ENCODE results near the gene SLC22A4.

SLC22A4 gene

DNA sequence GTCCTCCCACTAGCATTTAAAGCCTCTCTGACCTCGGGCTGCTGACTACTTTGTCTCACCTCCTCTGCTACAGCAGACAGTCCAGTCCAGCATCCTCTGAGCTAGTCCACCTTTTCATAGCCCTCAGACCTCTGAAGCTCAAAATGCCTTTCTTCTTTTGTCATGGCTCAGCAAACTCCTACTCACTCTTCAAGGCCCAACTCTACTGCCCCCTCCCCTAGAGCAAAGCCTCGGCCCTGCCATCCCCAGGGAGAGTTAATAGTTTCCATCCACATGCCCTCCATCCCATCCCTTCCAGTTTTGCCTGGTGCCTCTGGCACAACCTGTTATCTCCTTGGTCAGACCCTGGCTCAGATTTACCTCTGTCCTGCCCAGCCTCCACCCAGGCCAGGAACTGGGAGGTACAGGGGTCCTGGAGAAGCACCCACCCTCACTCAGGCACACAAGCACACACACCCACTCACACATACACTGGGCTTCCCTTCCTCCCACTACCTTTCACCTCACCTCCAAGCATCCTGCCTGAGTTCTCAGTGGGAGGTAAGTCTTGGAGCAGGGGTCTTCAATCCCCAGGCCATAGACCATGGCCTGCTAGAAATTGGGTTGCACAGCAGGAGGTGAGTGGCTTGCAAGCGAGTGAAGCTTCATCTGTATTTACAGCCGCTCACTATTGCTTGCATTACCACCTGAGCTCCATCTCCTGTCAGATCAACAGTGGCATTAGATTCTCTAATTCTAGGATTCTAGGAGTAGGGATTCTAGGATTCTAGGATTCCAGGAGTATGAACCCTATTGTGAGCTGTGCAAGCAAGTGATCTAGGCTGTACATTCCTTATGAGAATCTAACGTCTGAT is 18.6 kb upstream of the SLC22A4 start:
- DNase-seq = no peak

DNA sequence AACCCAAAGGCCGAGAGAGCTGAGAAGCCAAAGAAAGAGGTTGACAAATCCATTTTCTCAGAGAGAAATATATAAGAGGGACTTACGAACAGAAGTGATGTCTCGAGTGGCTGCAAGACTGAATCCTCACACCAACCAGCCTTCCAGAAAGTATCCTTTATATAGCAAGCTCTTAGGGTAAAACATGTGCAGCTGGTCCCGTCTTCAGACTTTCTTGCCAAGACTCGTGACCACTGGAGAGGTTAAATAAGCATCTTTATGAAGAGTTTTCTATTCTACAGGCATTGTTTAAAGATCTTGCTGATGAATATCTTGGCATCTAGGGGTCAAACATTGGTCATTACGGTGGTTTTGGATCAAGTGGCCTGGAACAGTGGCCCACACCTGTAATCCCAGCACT is 16.9 kb upstream of the SLC22A4 start:
- DNase-seq = no peak

DNA sequence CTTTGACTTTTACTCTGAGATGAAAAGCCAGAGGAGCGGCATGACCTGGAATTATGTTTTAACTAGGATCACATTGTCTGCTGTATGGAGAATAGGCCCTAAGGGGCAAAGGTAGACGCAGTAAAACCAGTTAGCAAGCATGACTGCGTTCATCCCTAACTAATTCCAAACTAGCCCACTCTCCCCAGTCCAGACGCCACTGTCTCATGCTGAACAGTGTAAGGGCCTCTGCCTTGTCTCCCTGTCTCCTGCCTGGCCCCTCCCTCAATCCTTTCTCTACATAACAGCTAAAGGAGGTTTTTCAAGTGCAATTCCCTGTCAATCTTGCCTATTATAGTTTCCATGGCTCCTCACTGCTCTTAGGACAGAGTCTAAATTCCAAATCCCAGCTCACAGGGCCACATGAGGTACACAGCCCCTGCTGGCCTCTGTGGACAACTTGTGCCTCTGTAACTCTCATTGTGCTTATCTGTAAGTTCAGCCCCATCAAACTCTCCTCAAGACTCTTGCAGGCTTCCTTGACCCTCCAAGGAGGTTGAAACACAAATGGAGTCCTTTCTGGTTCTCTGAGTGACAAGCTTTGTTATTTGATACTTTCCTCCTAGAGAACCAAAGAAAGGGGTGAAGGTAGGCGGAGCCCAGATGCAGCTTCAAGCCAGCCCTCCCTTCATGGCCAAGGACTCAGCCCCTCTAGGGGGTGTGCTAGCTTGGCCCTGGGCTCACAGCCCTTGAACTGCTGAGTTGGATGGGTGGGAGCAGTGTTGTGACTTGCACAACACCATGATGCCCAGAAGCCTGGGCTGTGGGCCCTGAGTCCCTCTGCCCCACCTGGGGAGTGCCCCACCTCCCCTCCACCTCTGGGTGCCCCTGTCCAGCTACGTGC is 16.0 kb upstream of the SLC22A4 start:
- DNase-seq = no peak

- DNase-seq = no peak
Measured at GRCh38 chr5:132279801-132280200, 14.4 kb upstream of the SLC22A4 start.

- no peak for DNase-seq
Measured at GRCh38 chr5:132280371-132281240, 13.6 kb upstream of the SLC22A4 start.

- no peak for DNase-seq
Measured at GRCh38 chr5:132281856-132282614, 12.2 kb upstream of the SLC22A4 start.

DNA sequence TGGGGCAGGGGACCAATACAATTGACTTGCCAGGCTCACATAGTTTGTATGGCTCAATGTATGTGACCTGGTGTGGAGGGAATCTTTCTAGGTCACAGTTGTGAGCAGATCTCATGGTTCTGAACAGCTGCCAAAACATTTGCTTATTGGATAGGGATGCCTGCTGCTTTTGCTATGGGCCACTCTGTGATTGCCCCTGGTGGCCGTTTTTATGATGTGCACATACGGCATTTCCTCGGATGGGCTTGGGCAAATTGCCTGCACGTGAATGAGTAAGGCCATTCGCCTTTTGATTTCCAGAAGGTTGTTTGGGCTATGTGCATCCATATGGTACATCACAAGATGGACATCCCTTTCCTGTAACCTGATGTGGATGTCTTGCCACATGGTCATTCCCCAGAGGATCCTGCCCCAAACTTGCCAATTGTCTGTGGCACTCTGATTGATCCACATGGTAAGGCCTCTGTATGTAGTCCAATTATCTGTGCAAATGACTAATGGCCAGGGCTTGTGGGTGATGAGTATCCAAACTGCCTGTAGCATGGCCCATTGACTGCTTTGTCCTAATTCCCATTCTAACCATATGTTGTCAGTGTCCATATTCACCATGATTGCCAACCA is 10.7 kb upstream of the SLC22A4 start:
- peak; percentile 11 for DNase-seq

GRCh38 chr5:132289097-132289496 is 5.1 kb upstream of the SLC22A4 start:
- DNase-seq = no peak

DNA sequence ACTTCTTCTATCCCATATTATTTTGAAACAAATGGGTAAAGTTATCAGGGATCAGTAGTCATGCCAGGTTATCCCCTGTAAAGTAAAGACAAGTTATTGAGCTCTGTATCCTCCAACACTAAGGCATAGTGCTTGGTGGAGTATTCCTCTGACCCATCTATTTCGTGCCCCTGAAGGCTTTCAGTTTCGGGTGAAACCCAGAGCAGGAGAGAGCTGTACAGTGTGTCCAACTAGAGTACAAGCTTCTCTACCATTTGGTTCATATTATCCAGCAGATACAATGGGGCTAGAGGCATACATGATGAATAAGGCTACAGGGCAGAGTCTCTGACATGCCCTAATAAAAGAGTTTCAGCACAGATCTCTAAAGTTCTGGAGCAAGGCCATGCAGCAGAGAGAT is 3.2 kb upstream of the SLC22A4 start:
- no peak for DNase-seq

DNA sequence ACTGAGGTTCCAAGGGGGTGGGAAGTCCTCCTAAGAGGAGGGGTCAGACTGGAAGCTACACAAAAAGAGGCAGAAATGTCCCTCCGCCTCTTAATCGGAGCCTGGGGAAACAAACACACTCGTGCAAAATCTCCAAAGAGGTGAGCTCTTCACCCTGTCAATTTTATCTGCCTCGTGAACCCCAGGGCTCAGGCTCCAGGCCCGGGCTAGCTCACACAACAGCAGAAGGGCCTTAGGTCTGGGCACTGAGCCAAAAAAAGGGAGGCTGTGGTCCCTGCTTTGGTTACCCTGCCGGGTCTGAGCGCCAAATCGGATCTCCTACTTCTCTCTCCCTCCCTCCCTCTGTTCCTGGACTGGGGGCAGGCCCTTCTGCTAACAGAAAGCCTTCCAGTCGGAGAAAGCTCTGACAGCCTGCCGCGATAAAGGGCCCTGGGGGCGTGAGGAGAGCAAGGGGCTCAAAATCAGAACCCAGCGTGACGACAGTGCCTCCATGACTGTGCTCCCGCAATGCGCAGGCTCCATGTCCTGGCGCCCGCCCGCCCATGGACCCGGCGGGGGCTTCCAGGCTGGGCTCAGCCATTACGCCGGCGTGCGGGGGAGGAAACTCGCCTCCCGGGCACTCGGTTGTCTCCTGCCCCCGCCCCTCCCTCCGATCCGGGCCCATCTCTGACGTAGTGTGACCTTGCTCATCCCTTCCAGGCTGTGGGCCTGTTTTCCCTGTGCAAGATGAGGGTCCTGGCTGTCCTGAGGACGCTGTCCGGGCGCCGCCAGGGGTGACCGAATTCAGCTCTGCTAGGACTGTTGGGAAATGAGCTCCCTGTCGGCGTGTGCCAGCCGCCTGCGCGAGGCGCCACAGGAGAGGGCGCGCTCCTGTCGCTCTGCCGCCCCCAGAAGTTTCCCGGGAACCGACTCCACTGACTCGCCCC is 865 bp upstream of the SLC22A4 start:
- peak; percentile 83 for DNase-seq

GRCh38 chr5:132294728-132295504 is 722 bp downstream of the SLC22A4 start:
- DNase-seq = peak; percentile 80

DNA sequence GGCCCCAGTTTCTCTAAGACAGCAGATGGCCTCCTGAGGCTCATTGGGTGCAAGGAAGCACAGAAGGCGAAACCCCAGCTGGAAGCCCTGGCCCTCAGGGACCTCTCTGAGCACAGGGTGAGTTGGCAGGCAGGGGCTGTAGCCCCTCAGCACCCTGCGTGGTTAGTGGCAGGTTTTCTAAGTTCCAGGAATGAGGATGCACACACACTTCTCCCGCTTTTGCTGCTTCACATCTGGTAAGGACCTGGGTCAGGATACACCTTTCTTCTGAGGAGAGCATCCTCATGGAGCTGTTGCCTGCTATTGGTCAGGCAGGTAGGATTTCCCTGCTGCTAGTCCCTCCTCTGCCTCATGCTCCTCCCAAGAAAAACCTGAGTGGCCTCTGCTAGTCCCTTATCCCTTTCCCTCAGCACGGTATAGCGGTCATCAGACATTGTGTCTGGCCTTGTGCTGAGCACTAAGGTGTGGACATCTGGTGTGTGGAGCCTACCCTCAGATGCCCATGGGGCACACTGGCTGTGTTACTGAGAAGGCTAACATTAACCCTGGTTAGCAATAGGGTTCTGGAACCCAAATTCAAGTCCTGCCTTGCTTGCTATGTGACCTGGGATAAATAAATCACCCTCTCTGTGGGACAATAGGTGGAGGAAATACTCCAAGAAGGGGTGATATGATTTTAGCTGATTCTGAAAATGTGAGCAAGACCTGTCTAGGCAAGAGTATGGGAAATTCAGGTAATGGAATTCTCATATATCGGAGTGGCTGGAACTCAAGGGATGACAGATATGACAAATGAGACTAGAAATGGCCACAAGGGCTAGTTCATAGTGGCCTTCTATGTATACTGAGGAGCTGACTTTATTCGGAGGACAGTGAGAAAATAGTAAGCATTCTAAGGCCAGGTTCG is 1.6 kb downstream of the SLC22A4 start:
- DNase-seq = no peak

- DNase-seq = no peak
Measured at GRCh38 chr5:132296412-132297016, 2.3 kb downstream of the SLC22A4 start.

- DNase-seq = no peak
Measured at GRCh38 chr5:132297211-132297940, 3.2 kb downstream of the SLC22A4 start.

GRCh38 chr5:132298298-132299212 is 4.4 kb downstream of the SLC22A4 start:
- DNase-seq = no peak

GRCh38 chr5:132299917-132300316 is 5.7 kb downstream of the SLC22A4 start:
- no peak for DNase-seq

All from T1000 (cell line).